Sigmoid colon (tissue), 7 donors: ENCODE results near the gene CDK5. TPM values are rescaled to one million over a fixed set of nuclear protein-coding genes. Genes with fewer than 3 reads are reported as not detected.

Experiments
- DNase-seq: peaks from one replicate; pipeline ENCODE4 v3.0.0-alpha.2; 2019
- H3K27ac ChIP-seq, 4 donors: fragments of 200-600 bp; sonication (generic); one replicate each; pipeline ENCODE4 v1.5.1; 2016 to 2019; ENCODE audit warnings: mild to moderate bottlenecking in 1 of 4
- H3K27me3 ChIP-seq, 3 donors: fragments of 200-600 bp; sonication (generic); one replicate each; pipeline ENCODE4 v1.5.1; 2019; ENCODE audit warnings: mild to moderate bottlenecking in 1 of 3
- H3K36me3 ChIP-seq, 4 donors: fragments of 200-600 bp; sonication (generic); one replicate each; pipeline ENCODE4 v1.5.1; 2016 to 2019
- H3K4me1 ChIP-seq, 4 donors: fragments of 200-600 bp; sonication (generic); one replicate each; pipeline ENCODE4 v1.5.1; 2017 to 2019
- H3K4me3 ChIP-seq, 4 donors: fragments of 200-600 bp; sonication (generic); one replicate each; pipeline ENCODE4 v1.5.1; 2017 to 2019; ENCODE audit warnings: mild to moderate bottlenecking in 2 of 4, moderate library complexity in 1 of 4
- H3K9me3 ChIP-seq, 4 donors: fragments of 200-600 bp in 3 of 4; sonication (generic) in 3 of 4; one replicate each; pipeline versions ENCODE4 v1.5.1 to v1.6.1; 2013 to 2019
- EP300 ChIP-seq, 4 donors: sonication (generic); formaldehyde crosslinking; IDR thresholded peaks; one replicate each; pipeline ENCODE4 v1.6.1; 2017; ENCODE audit warnings: antibody characterized with exemption in 4 of 4
- POLR2A ChIP-seq, 2 donors: fragments of 450-650 bp; IDR thresholded peaks; one replicate each; pipeline ENCODE4 v1.6.1; 2016; ENCODE audit warnings: antibody characterized with exemption in 2 of 2, mild to moderate bottlenecking in 2 of 2, moderate library complexity in 2 of 2
- POLR2AphosphoS5 ChIP-seq, 4 donors: sonication (generic); formaldehyde crosslinking; IDR thresholded peaks; one replicate each; pipeline ENCODE4 v1.6.1; 2017; ENCODE audit warnings: antibody characterized with exemption in 4 of 4
- WGBS, 2 donors: extraction: QIAGEN DNeasy Blood & Tissue Kit; methylation state at CpG; one replicate each; pipeline ENCODE4 v1.1.7; 2013; 5-methylcytosine and 5-hydroxymethylcytosine counted together
- intact Hi-C: fragments of 100-400 bp; cut with DNase I; formaldehyde crosslinking; loops from one replicate; pipeline ENCODE4 v1.15.1; 2023
- polyA plus RNA-seq, 3 donors: library from polyadenylated mRNA; stranded (reverse); fragments of 200-250 nt; gene quantifications; one replicate each; pipeline ENCODE4 v1.2.3, GENCODE V29; 2013
- total RNA-seq, 4 donors: library from RNA; depleted of rRNA; stranded (reverse); fragments of >200 nt; gene quantifications; one replicate each; pipeline ENCODE4 v1.1.0, GENCODE V29; 2016
- TF ChIP-seq, protein P1 (sequence below), 4 experiments: fragments of 450-650 bp in 3 of 4; fragments of 200-600 bp in 1 of 4; IDR thresholded peaks; one replicate each; pipeline ENCODE4 v1.5.1; 2016 to 2019; ENCODE audit warnings: antibody characterized with exemption in 4 of 4, mild to moderate bottlenecking in 3 of 4, moderate library complexity in 2 of 4
- donor health status: healthy with polysubstance abuse.
- donor health status: Bipolar disorder and iron deficiency.
- donor health status: healthy.

CDK5 gene
- total and polyA plus RNA-seq, 7 donors, result 6.0 to 10.6 (median 8.2) TPM

GRCh38 chr7:151051108-151051507 is 6.6 kb downstream of the CDK5 start:
- Histone ChIP-seq H3K4me3 (peak overlapping the region in 1 of 4 donors; percentile 9), H3K4me1 (peaks cover 0 to 29% (median 19%) of the 10 kb centered on the region in 4 donors), H3K27me3 (peaks cover 0 to 10% (median 0%) of the 10 kb centered on the region in 3 donors), H3K27ac (no peak overlapping the region), H3K36me3 (peaks cover 0 to 12% (median 0%) of the 10 kb centered on the region in 4 donors), H3K9me3 (no peaks in the 10 kb centered on the region)
- DNase-seq, result no peak
- peak in 2 of 4 donors; percentile 19 for TF ChIP-seq POLR2AphosphoS5 (IDR thresholded peaks at IDR 0.05)
- no peak for TF ChIP-seq POLR2A (IDR thresholded peaks at IDR 0.05)
- no peak for TF ChIP-seq EP300 (IDR thresholded peaks at IDR 0.05)
- 2 to 5% methylated on average over 50 of the region's 50 CpGs for WGBS, 2 donors
- intact Hi-C loops, result no loop called here

- Histone ChIP-seq H3K27ac (no peak overlapping the region), H3K4me3 (no peak overlapping the region), H3K4me1 (peaks cover 0 to 29% (median 19%) of the 10 kb centered on the region in 4 donors), H3K36me3 (peaks cover 0 to 24% (median 6%) of the 10 kb centered on the region in 4 donors), H3K27me3 (peaks cover 0 to 10% (median 0%) of the 10 kb centered on the region in 3 donors), H3K9me3 (no peaks in the 10 kb centered on the region)
- no peak for DNase-seq
- TF ChIP-seq POLR2AphosphoS5 (IDR thresholded peaks at IDR 0.05), result no peak
- TF ChIP-seq, protein P1, sequence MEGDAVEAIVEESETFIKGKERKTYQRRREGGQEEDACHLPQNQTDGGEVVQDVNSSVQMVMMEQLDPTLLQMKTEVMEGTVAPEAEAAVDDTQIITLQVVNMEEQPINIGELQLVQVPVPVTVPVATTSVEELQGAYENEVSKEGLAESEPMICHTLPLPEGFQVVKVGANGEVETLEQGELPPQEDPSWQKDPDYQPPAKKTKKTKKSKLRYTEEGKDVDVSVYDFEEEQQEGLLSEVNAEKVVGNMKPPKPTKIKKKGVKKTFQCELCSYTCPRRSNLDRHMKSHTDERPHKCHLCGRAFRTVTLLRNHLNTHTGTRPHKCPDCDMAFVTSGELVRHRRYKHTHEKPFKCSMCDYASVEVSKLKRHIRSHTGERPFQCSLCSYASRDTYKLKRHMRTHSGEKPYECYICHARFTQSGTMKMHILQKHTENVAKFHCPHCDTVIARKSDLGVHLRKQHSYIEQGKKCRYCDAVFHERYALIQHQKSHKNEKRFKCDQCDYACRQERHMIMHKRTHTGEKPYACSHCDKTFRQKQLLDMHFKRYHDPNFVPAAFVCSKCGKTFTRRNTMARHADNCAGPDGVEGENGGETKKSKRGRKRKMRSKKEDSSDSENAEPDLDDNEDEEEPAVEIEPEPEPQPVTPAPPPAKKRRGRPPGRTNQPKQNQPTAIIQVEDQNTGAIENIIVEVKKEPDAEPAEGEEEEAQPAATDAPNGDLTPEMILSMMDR (IDR thresholded peaks at IDR 0.05), result no peak
- no peak for TF ChIP-seq POLR2A (IDR thresholded peaks at IDR 0.05)
- no peak for TF ChIP-seq EP300 (IDR thresholded peaks at IDR 0.05)
- 91 to 93% methylated on average over 38 of the region's 38 CpGs for WGBS, 2 donors
- intact Hi-C loops, result no loop called here
These were observed 8.7 kb downstream of the CDK5 start for GRCh38 chr7:151048911-151049463.

- peaks cover 0 to 29% (median 19%) of the 10 kb centered on the region in 4 donors for H3K4me1 ChIP-seq
- no peak within 1 kb of the TSS for H3K27ac ChIP-seq
- no peak within 1 kb of the TSS for H3K4me3 ChIP-seq
- no peak for DNase-seq
- peaks cover 0 to 10% (median 0%) of the 10 kb centered on the region in 3 donors for H3K27me3 ChIP-seq
- intact Hi-C loops, result no loop called here
- no peak for TF ChIP-seq POLR2AphosphoS5 (IDR thresholded peaks at IDR 0.05)
- TF ChIP-seq EP300 (IDR thresholded peaks at IDR 0.05), result no peak
- TF ChIP-seq POLR2A (IDR thresholded peaks at IDR 0.05), result no peak
- TF ChIP-seq, protein P1 (IDR thresholded peaks at IDR 0.05), result no peak
- 81 to 84% methylated on average over 22 of the region's 22 CpGs for WGBS, 2 donors
- H3K36me3 ChIP-seq, result peaks cover 0 to 23% (median 8%) of the 10 kb centered on the region in 4 donors
- no peaks in the 10 kb centered on the region for H3K9me3 ChIP-seq
These were observed 9.5 kb downstream of the CDK5 start, which contains the start of gene ASIC3 for GRCh38 chr7:151047976-151048815. ASIC3 (plus strand) TSS chr7:151048531; CDS start chr7:151048886, 355 bp downstream.

GRCh38 chr7:151046603-151047573 is 10.8 kb downstream of the CDK5 start:
- Histone ChIP-seq H3K27ac (no peak overlapping the region), H3K27me3 (peaks cover 0 to 10% (median 0%) of the 10 kb centered on the region in 3 donors), H3K4me3 (no peak overlapping the region), H3K9me3 (no peaks in the 10 kb centered on the region), H3K4me1 (peaks cover 0 to 29% (median 19%) of the 10 kb centered on the region in 4 donors), H3K36me3 (peaks cover 0 to 33% (median 12%) of the 10 kb centered on the region in 4 donors)
- WGBS, 2 donors, result 61 to 65% methylated on average over 14 of the region's 14 CpGs
- intact Hi-C loops, result no loop called here
- TF ChIP-seq POLR2A (IDR thresholded peaks at IDR 0.05), result no peak
- no peak for TF ChIP-seq EP300 (IDR thresholded peaks at IDR 0.05)
- no peak for TF ChIP-seq POLR2AphosphoS5 (IDR thresholded peaks at IDR 0.05)
- TF ChIP-seq, protein P1 (IDR thresholded peaks at IDR 0.05), result no peak
- DNase-seq, result no peak
